Measurements from ENCODE around the gene AOPEP.
"Not testable (repeated sequence)": the region's sequence is repeated elsewhere in the genome, so short reads cannot be mapped to it uniquely, and the experiment has no call there.

The AOPEP gene

GRCh38 chr9:95012902-95013301, 286.4 kb downstream of the AOPEP start:
- DNase-seq (ENCODE audit: low read depth, low spot score): no peak

GRCh38 chr9:95014917-95015316, 288.4 kb downstream of the AOPEP start:
- DNase-seq (ENCODE audit: low read depth, low spot score): no peak

DNA sequence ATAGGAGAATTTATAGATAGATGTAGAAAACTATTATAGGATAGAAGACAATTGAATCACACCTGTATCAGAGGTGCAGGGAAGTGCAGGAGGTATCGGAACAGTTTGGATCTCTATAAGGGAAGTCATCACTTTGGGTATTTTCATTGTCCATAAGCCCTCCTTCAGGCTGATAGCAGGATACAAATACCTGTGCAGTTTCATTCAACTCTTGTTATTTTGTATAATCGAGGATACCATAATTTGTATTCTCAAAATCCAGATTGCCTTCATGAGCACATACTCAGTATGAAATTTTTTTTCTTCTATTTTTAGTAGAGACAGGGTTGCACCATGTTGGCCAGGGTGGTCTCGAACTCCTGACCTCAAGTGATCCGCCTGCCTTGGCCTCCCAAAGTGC, 289.1 kb downstream of the AOPEP start:
- DNase-seq (ENCODE audit: low read depth, low spot score): no peak

DNA sequence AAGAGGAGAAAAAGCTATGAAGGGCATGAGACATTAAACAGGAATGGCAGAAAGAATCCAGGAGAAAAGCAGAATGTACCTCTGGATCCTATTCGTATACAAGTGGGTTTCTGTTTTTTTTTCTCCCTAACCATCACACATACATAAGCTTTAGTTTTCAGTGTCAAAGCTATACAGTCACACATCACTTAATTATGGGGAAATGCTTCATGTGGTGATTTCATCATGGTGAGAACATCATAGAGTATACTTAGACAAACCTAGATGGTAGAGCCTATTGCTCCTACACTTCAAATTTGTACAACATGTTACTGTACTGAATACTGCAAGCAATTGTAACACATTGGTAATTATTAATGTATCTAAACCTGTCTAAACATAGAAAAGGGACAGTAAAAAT, 290.6 kb downstream of the AOPEP start:
- no peak for DNase-seq (ENCODE audit: low read depth, low spot score)

GRCh38 chr9:95017661-95018060, 291.2 kb downstream of the AOPEP start:
- no peak for DNase-seq (ENCODE audit: low read depth, low spot score)

DNA sequence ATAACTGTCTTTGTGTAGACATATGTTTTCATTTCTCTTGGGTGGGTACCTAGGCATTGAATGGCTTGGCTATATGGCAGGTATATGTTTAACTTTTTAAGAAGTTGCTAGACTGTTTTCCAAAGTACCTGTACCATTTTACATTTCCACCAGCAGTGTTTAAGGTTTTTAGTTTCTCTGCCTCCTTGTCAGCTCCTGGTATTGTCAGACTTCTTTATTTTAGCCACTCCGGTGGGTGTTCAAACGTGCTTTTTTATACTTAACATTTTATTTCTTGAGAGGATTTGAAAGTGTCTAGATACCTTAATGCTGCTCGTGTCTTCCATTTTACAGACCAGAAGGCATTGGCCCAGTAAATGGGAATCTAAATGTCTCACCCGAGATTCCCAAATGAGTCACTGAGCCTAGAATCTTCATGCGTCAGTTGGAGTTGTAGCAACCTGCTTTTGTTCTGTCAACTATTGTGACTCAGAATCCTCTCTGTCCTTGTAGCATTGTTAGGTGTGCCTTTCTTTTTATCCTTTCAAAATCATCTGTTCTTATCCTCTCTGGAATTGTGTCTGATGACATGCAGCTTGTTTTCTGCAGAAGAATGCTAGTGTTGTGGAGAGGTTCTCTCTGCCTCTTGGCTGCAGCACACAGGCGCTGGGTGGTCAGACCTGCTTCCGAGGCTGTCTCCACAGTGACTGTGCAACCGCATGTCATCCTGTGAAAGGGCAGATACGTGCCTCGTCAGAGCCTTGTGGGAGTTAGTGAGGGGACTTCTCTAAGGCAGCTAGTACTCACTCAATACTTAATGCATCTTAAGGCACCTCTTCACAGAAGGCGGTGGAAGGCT, 291.8 kb downstream of the AOPEP start:
- DNase-seq (ENCODE audit: low read depth, low spot score): no peak

DNA sequence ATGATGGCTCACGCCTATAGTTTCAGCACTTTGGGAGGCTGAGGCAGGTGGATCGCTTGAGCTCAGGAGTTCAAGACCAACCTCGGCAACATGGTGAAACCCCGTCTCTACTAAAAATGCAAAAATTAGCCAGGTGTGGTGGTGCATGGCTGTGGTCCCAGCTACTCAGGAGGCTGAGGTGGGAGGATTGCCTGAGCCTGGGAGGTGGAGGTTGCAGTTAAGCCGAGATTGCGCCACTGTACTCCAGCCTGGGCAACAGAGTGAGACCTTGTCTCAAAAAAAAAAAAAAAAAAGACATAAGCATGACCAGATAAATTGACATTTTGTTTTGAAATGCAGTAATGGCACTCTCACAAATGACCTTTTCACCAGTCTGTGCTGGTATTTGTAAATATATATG, 294.1 kb downstream of the AOPEP start:
- not testable (repeated sequence) for DNase-seq (ENCODE audit: low read depth, low spot score)

DNA sequence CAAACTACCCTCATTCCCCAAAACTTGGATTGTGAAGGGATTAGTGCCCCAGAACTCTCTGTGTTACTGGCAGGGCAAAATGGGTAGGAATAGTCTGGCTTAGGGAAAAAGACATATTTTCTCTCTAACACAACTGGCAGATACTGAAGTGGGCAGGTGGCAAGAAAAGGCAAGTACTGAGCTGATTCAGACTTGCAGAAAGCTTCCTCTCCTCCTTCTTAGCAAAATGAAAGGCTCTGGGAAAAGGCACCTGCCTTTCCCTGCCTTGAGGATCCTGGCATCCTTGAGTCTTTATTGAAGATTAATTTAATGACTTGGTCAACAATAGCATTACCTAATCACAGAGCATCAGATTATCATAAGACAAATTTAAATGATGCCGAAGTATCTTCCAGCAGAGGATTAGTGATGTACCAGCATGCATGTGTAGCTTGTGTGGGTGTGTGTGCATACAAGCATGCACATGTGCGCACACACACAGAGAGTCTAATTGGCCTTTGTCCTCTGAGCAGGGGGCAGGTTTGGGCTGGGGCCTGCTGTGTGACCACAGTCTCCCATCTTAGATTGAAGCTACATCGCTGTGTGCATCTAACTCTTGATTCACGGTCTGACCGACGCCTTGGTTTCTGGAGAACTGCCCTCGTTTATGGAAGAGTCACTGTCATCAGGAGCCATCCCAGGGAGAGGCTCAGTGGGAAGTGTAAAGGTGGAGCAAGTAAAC, 294.8 kb downstream of the AOPEP start:
- DNase-seq (ENCODE audit: low read depth, low spot score): no peak

DNA sequence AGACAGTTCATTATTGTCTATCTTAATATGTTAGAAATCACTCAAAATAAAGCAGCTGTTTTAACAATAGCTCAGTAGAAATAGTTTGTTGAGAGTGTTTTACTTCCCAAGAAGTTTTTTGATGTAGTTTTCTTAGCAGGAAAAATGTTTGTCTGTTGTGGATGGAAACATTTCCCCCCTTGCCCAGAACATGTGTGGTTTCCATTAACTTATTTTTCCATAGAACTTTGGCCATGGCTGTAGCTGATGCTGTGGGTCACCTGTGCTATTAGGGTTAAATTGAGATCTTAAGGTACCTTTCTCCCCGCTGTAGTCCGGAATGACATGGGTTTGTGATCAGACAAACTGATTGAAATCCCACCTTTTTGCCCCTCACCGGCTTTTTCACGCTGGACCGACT, 296.2 kb downstream of the AOPEP start:
- DNase-seq (ENCODE audit: low read depth, low spot score): no peak

- no peak for DNase-seq (ENCODE audit: low read depth, low spot score)
Measured at GRCh38 chr9:95023217-95024003, 296.9 kb downstream of the AOPEP start.

GRCh38 chr9:95024097-95024671, 297.7 kb downstream of the AOPEP start:
- no peak for DNase-seq (ENCODE audit: low read depth, low spot score)

DNA sequence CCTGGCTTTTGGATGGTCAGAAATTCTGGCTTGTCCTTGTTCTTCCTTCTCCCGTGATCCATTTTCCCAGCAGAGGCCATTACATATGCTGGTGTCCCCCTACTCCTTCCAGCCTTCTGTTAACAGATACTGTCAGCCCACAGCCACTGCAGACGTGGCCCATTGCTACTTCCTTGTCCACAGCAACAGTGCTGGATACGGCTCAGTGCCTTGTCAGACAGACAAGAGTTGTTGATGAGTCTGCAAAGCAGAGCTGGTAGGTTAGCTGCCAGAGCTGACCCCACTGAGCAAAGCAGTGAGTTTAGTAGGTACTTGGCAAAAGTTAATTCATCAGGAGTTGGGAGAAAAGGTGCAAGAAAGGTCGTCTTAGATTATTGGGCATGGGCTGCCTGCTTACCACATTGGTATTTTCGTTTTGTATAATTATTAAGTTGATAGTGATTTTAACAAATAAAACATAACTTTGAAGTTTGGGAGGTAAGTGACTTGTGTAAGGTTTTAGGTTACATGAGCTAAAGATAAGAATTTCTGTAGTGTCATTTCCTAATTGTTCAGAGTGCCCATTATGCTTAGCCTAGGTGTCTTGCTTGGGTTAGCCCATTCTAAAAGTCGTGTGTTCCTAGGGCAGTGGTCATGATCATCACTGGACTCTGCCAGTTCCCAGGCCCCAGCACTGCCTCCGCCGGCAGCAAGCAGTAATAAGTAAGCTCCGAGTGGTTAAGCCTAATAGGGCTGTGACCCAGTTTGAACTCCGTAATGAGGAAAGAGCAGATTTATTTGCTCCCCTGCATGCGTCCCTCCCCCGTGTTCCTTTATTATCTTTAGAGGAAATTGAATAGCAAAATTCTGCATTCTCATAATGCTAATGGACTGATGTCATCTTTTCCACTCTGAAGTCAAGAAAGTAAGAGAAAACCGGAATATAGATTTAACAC, 299.0 kb downstream of the AOPEP start:
- no peak for DNase-seq (ENCODE audit: low read depth, low spot score)

- no peak for DNase-seq (ENCODE audit: low read depth, low spot score)
Measured at GRCh38 chr9:95026148-95026524, 299.6 kb downstream of the AOPEP start.

- no peak for DNase-seq (ENCODE audit: low read depth, low spot score)
Measured at GRCh38 chr9:95027914-95028852, 301.7 kb downstream of the AOPEP start.

DNA sequence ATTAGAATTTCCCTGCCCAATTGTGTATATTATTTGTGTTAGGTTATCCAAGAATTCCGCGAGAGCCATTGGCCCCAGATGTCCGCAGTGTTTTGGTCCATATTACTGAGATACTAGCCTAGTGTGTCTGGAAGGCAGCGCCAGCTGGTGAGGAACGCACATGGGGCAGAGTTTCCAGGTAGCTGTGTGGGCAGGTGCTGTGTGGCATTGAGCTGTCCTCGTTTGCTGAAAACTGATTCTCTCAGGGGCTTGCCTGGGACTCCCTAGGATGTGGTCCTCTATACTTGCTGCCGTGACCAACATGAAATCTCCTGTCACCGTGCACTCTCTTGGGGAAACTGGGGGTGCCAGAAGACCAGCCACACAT, 302.3 kb downstream of the AOPEP start:
- DNase-seq (ENCODE audit: low read depth, low spot score): no peak

DNA sequence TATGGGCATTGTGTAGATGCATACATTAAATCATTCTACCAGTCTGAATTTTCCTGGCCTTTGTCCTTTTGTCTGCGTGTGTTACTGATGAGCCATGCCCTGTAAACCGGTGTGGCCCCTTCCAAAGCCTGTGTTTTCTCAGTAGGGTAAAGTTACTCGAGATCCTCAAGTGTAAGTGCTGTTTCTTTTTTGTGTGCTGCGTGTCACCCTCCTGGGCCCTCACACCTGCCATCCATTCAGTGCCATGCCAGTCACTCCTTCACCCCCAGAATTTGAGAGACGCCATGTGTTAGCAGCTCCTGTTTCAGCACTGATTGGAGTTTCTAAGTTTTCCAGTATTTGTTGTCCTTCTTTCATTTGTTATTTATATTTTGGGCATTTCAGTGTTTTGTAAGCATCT, 302.8 kb downstream of the AOPEP start:
- no peak for DNase-seq (ENCODE audit: low read depth, low spot score)

- no peak for DNase-seq (ENCODE audit: low read depth, low spot score)
Measured at GRCh38 chr9:95029720-95030119, 303.2 kb downstream of the AOPEP start.

- DNase-seq (ENCODE audit: low read depth, low spot score): no peak
Measured at GRCh38 chr9:95030344-95030743, 303.8 kb downstream of the AOPEP start.

GRCh38 chr9:95030920-95031642, 304.6 kb downstream of the AOPEP start:
- DNase-seq (ENCODE audit: low read depth, low spot score): no peak

Data from smooth muscle cell of the brain vasculature (primary cell).